SH-SY5Y (cell line): ENCODE results near the gene ATF3.
A peak's percentile ranks its signal among the peaks of the same experiment; 100 is the strongest.

ENCODE experiments used
- GATA2 ChIP-seq: IDR thresholded peaks from 2 replicates; pipeline ENCODE4 v1.6.1; 2011; ENCODE audit warnings: mild to moderate bottlenecking, low read depth, low read length
- GATA3 ChIP-seq: IDR thresholded peaks from 2 replicates; pipeline ENCODE4 v1.6.1; 2011; ENCODE audit warnings: low read depth, mild to moderate bottlenecking, low read length, moderate library complexity

Gene ATF3, protein sequence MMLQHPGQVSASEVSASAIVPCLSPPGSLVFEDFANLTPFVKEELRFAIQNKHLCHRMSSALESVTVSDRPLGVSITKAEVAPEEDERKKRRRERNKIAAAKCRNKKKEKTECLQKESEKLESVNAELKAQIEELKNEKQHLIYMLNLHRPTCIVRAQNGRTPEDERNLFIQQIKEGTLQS

DNA sequence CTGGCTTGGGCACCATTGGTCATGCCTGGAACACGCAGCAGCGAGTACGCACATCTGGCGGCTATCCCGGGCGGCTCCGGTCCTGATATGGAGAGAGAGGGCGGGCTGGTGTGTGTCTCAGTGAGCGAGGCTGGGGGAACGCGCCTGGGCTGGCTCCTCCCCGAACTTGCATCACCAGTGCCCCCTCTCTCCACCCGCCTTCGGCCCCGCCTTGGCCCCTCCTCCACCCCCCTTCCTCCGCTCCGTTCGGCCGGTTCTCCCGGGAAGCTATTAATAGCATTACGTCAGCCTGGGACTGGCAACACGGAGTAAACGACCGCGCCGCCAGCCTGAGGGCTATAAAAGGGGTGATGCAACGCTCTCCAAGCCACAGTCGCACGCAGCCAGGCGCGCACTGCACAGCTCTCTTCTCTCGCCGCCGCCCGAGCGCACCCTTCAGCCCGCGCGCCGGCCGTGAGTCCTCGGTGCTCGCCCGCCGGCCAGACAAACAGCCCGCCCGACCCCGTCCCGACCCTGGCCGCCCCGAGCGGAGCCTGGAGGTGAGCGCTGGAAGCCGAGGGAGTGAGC is at the start of gene ATF3:
Gene ATF3, plus strand, starts transcription at position 370 of the 567 bp plus-strand sequence. CDS start 6,261 bp downstream, outside the sequence.
- TF ChIP-seq GATA2 (peak; percentile 45; the same call in 1 of the 2 replicates), GATA3 (no peak)

DNA sequence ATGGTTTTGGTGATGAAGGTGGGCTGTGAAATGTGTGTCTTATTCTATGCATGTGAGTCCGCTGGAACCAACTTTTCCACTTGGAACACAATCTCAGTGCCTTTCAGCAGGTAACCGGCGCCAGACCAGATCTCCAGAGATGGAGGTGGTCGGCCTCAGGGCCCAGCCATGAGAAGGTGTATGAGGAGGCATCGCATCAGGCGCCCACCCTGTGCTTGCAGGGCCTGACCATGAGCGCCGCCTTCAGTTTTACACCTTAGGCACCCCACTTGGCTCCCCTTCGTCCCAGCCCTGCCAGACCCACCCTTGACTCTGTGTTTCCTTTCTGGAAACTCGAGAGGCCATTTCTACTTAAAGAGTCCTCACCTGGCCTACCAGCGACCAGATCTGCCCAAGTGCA is 48.6 kb upstream of the ATF3 start:
- TF ChIP-seq GATA2 (no peak), GATA3 (no peak)

DNA sequence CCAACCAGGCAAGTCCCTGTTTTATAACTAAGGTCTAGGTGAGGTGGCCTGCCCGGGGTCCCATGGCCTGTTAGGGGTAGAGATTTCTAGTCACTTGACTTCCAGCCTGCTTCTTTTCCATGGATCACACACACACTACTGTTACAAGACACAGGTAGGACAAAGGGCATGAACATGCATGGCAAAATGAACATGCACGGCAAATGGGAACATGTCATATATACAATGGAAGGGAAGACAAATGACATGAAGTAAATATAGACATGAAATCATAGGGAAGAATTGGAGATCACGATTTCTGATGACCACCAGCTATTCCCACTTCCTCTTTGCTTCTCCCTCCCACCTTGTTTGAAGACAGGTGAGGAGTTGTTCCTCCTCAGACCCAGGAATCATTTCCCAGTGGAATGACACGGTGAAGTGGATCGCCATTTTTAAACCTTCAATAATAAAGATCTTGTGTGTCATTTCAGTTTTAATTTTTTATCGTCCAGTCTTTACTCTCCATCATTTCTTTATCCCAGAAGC is 47.6 kb upstream of the ATF3 start:
- TF ChIP-seq GATA2 (no peak), GATA3 (no peak)

DNA sequence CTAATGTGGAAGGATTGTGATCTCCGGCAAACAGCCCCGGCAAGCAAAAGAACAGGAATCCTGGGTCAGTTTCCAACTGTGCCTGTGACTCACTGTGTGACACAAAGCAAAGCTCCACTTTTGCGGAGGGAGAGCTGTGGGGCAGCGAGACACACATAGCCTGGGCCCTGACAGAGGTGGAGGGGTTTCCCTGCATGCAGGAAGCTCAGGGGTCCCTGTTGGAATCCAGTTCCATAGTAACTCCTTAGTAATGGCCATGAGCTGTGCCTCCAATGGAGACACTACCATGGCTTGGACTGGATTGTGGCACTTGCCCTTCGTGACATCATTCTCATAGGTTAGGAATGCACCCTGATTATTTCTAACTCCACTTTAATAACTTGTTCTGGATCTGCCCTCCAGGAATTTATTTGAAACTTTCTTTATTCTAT is 47.0 kb upstream of the ATF3 start:
- TF ChIP-seq GATA3, result no peak

DNA sequence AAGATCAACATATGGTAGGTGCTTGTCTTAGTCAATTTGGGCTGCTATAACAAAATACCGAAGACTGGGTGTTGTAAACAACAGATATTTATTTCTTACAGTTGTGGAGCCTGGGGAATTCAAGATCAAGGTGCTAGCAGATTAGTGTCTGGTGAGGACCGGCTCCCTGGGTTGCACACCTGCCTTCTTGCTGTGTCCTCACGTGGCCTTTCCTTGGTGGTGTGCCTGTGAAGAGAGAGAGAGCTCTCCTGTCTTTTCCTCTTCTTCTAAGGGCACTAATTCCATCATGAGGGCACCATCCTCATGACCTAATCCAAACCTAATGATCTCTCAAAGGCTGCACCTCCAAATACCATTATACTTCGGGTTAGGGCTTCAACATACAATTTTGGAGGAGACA is 45.8 kb upstream of the ATF3 start:
- TF ChIP-seq GATA2, result no peak
- no peak for TF ChIP-seq GATA3

DNA sequence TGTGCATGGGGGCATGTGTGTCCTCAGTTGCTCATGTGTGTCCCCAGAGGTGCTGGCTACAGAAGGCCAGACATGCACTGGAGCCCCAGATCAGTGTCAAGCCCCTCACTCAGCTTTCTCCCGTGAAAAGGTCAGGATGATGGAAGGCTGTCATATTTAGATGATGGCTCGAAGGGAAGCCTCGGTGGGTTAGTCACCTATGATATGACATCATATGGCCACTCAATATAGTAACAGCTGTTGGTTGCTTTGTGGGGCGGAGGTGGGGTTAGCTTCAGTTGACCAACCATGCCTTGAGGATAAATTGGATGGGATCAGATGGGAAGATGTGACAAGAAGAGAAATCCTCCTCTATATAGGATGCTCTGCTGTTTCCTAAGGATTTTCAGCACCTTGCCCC is 43.5 kb upstream of the ATF3 start:
- TF ChIP-seq GATA3 (no peak), GATA2 (no peak)

DNA sequence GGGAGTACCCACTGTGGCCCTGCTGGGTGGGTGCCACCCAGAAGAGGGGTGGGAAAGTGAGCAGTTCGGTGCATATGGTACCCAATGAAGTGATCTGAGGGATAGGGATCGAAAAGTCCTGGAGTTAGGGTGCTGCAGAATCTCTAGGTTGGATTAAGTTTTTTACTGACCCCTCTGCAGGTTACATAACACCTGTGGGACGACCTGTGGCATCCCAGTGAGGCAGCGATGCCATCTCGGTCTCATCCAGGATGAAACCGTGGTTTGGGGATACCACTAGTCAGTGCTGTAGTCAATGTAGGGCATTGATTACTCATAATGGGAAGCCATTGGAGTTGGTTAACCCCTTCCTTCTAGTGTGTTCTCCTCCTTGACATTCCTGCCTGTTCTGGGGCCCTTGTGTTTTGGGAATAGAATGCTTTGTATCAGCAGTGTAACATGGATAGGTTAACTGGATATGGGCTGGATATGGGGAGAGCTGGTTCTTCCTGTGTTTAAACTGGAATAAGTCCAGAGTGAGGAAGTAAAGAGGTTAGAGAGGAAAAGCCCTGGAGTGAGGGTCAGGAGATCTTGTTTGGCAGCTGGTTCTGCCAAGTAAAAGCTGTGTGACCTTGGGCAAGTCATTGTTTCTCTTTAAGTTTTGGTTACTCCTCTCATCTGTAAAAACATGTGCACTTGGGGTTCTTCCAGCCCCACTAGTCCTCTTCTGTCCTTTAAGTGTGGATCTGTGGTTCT is 42.8 kb upstream of the ATF3 start:
- TF ChIP-seq GATA3 (no peak), GATA2 (no peak)

DNA sequence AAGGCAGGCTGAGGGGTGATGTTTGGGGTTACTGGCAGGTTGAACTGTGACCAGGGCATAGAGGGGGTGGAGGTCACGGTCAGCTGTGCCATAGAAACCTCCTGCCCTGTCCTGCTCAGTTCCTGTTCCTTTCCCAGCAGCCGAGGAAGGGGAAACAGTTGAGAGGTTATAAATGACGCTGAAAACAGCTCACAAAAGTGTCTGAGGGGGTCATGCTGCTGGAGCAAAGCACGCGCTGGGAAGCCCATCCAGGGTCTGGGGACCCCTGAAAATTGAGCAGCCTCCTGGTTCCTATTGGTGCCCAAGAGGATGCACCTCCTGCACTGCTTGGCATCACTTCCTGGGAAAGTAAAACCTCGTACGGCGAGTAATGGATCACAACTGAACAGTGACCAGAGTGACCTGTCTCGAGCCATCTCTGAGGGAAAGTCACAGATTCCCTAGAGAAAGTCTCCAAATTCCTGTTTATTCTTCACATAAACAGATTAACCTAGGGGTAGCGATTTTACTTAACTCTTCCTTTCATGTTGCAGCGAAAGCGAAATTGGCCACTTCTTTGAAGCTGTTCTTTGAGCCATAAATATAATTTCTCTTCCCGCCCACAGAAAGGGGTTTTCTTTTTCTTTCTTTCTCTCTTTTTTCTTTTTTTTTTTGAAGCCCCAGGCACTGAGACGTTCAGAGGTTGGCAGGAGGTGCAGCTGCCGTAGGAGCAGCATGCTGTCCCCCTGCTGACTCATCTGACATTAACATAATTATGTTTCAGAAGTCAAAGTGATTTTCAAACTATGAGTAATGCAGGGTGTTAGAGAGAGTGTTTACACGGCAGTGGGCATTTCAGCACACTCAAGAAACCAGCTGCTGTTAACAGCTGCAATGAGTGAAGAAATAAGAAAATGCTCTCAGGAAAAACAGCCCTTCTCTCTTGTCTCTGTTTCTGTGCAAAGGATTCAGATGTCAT is 41.8 kb upstream of the ATF3 start:
- TF ChIP-seq GATA2, result no peak
- no peak for TF ChIP-seq GATA3

DNA sequence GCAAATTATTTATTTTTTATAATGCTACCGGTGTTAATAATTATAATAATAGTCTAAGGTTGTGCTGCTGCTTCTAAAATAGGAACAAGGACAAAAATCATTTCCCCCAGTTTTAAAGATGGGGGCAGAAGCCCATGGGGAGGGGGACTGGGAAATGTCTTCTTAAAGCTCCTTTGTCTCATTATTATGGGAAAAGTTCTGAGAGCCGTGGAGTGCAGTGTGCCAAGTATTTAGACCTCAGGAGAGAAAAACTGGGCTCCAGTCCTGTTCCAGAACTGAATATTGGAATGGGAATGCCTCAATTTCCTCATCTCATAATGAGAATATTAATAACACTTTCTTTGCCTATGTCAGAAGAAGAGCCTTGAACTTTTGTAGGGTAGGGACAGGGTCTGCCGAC is 40.9 kb upstream of the ATF3 start:
- TF ChIP-seq GATA2, result no peak
- no peak for TF ChIP-seq GATA3

DNA sequence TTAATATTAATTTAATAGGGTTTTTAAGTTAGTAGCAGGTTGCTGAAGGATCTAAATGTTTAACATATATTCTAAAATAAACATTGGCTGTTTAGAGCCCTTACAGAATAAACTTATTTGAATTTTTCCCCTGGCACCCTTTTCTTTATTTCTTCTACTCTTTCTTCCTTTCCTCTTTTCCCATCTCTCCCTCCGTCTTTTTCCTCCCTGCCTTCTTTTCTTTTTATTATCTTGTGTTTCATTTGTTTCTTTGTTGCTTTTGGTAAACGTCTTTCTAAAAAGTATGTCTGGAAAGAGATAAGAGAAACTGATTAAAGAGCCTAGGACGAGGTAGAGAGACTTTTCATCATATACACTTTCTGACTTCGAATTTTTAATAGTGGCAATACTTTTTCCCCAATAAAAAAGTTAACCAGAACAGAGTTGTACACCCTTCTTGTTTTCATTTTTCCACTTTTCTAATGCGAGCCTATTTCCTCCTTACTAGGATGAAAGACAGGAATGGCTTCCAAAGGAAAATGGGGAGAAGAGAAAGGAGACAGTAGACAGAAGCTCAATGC is 39.5 kb upstream of the ATF3 start:
- no peak for TF ChIP-seq GATA2
- TF ChIP-seq GATA3, result no peak

DNA sequence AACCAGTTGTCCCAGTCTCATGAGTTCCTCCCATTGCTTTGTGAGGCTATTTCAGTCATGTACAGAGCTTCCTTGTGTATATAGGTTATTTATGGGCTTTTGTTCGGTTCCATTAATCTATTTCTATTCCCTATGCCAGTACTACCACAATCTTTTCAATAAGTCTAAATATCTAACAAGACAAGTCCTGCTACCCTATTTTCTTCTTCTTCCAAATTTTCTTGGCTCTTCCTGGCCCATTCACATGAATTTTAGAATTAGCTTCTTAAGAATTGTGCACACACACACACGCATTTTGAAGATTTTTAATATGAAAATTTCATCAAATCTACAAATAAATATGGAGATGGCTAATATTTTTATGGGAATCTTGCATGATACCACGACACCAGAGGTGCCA is 33.8 kb upstream of the ATF3 start:
- TF ChIP-seq GATA3, result no peak

DNA sequence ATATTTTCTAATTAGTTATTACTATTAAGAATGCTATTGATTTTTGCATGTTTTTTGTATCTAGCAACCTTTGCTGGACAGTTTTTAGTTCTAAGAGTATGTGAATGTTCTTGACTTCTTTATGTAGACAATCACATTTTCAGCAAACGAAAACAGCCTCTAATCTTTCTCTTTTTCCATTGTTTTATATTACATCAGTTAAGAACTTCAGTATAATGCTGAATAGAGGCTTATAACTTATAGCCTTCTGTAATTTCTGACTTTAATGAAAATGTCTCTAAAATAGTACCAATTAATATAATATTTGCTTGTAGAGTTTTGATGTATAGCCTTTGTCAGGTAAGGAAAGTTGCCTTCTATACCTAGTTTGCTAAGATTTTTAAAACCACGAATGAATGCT is 33.2 kb upstream of the ATF3 start:
- TF ChIP-seq GATA2, result no peak
- TF ChIP-seq GATA3, result no peak

DNA sequence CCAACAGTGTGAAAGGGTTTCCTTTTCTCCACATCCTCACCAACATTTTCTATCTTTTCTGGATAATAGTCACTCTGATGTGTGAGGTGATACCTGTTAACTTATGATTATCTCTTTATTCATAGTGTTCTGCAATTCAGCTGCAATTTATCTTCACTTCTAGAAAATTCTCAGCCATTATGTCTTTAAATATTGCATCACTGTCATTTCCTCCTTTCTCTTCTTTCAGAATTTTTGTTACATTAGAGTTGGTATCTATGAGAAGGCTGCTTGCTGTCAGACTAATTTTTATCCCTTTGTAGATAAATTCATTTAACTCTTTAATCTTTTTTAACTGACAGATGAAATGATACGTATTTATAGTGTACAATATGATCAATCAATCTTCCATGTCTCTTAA is 30.5 kb upstream of the ATF3 start:
- TF ChIP-seq GATA3, result no peak
- TF ChIP-seq GATA2, result no peak

DNA sequence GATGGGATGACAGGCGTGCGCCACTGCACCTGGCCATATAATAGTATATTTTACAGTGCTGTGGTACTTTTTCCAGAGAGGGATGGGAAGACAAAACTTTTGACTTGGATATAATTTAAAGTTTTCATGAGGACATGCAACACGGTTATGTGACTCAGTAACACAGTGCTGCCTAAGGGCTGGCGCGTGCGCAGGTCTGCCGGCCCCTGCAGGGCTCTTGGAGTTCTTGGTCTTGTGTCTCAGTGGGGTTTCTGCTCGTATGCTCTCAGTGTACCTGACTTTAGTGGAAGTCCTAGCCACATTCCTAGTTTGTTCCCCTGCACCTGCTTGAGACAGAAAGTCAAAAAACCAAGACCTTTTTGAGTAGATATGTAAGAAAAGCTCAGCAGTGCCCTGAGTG is 27.5 kb upstream of the ATF3 start:
- TF ChIP-seq GATA3 (no peak), GATA2 (no peak)
